ENCODE data around the gene COA8.
A peak's percentile ranks its signal among the peaks of the same experiment; 100 is the strongest.

Gene COA8

GRCh38 chr14:103623308-103623707, 60.5 kb downstream of the COA8 start:
- DNase-seq (ENCODE audit: low spot score): no peak

- no peak for DNase-seq (ENCODE audit: low spot score)
These were observed 61.2 kb downstream of the COA8 start for GRCh38 chr14:103623883-103624482.

DNA sequence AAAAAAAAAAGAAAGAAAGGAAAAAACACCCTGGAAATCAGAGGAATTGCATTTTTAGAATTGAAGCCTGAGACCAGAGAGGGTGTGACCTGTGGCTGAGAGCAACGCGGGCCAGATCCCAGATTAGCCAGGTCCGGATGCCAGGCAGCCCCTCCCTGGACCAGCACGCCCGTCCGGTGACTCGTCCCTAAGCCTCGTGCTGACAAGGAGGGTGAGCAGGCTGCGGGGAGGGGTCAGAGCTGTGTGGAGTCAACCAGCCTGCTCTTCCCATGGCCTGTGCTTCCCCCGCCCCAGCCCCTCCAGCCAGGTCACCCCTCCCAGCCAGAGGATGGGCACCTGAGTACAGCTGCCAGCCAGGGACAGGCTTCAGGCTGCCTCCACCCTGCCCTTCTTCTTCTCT, 62.1 kb downstream of the COA8 start:
- no peak for DNase-seq (ENCODE audit: low spot score)

- DNase-seq (ENCODE audit: low spot score): no peak
These were observed 62.8 kb downstream of the COA8 start for GRCh38 chr14:103625356-103626095.

- no peak for DNase-seq (ENCODE audit: low spot score)
These were observed 63.5 kb downstream of the COA8 start for GRCh38 chr14:103626146-103626850.

DNA sequence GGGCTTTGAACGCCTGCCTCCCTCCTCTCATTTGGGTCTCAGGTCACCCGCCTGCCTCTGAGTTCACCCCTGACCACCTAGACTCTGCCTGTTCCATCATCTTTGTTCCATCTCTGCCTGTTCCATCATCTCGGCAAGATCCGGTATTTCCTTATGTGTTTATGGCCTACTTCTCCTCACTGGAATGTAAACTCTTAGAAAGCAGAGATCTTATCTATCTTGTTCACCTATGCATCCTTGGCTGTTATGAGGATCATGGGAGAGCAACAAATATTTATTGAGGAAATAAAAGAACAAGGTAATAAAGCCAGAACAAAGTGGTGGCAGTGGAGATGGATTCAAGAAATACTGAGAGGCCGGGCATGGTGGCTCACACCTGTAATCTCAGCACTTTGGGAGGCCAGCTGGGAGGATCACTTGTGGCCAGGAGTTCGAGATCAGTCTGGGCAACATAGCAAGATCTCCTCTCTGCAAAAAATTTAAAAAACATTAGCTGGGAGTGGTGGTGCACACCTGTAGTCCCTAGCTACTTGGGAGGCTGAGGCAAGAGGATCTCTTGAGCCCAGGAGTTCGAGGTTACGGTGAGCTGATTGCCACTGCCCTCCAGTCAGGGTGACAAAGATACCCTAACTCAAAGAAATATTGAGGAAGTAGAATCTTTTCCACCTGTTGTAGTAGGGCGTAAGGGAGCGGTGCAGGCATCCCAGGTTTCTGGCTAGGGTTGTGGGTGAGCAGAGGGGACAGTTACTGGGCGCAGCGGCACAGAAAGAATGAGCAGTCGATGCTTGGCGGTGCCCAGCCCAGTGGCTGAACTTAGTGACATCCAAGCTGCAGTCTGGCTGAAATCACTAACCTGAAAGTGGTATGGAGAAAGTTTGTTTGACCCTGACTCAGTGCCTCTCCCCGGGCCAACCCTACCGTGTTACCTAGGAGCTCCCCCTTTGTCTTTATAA, 64.6 kb downstream of the COA8 start:
- no peak for DNase-seq (ENCODE audit: low spot score)

DNA sequence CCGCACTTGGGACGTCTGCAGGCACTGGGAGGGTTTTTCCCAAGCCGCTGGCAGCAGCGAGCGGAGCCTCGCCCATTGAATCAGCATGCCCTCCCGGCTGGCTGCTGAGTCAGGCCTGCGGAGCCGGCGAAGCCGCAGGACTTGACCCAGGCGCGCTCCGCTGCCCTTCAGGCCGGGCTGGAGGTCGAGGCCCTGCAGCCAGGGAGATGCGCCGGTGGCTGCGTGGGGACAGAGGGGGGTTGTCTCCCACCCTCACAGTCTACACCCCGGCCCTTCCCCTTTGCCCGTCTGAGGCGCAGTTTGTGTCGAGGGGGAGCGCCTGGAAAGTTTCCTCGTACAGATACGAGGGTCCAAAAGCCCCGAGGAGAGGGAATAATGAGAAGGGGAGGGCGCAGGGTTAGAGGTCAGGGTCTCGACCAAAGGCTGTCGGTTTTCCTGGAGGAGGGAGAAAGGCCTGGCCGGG, 65.5 kb downstream of the COA8 start:
- peak; percentile 79 for DNase-seq (ENCODE audit: low spot score)

- DNase-seq (ENCODE audit: low spot score): peak; percentile 91
These were observed 66.1 kb downstream of the COA8 start, which contains the start of gene KLC1 for GRCh38 chr14:103628684-103629502. KLC1 (plus strand) TSS chr14:103629211; CDS start chr14:103654565, 25,354 bp downstream.

DNA sequence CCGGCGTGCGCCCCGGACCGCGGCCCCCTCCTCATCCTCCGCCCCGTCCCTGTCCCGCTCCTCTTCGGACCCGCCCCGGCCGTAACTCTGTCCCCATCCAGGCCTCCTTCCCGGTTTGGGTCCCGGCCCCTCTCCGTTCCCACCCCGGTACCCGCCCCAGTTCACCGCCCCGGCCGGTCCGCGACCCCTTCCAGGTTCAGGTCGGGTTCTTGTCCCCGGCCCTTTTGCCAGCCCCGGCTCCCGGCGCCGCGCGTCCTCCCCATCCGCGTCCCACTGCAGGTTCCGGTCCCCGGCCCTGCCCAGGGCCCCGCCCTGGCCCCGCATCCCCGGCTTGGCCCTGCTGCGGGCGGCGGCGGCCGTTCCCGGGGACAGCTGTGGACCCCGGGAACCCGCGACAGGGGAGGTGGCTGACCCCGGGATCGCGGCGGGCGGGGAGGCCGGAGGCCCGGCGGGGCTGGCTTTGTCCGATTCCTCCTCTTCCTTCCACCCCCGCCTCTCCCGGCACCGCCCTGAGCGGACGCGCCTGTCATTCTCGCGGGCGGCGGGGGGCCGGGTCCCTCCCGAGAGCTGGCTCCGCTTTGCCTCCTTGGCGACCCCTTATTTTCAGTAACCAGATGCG, 66.9 kb downstream of the COA8 start:
- DNase-seq (ENCODE audit: low spot score): peak; percentile 82

DNA sequence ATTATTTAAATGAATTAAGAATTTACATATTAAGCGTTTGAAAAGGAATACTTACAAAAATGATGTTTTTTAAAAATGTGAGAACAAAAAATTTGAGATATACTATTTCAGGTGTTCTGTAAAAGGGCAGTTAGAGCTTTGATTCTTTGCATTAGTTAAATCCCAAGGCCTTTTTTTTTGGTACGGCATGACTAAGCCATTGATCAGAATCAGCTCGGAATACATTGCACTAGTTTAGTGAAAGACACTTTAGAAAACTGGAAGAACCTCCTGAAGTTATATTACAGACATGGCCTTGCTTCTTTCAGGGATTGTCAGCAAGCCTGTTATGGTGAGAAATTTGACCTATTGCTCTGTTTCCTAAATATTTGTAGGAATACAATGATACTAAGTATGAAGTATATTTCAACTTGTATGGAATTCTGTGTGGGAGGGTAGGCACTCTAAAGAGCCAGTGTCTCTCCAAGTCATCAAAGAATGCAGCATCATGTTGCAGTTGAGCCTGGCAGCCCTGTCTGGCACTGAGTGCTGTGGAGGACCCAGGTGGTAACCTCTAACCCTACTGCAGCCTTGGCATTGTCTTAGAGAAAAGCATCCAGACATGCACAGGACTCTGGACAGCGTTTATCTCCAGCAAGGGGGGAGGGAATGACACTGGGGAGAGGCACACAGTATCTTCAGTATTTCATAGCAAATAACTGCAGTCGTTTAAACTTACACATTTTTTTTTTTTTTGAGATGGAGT, 67.8 kb downstream of the COA8 start:
- DNase-seq (ENCODE audit: low spot score): no peak

DNA sequence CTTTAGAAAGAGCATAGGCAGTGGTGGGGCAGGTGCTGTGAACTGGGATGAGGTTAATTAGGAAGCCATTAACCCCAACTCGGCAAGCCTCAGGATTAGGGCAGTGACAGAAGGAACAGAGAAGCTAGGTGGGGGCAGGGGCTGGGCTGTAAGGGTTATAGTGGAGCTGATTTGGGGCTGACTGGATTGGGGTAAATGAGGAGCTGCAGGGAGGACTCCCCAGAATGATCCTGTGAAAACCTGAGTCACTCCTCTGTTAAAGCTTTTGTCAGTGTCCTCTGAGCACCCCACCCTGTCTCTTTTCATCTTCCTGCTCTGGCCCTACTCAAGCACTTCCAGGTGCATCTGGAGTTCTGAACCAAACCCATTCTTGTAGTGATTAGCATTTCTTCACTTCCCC, 70.6 kb downstream of the COA8 start:
- no peak for DNase-seq (ENCODE audit: low spot score)

DNA sequence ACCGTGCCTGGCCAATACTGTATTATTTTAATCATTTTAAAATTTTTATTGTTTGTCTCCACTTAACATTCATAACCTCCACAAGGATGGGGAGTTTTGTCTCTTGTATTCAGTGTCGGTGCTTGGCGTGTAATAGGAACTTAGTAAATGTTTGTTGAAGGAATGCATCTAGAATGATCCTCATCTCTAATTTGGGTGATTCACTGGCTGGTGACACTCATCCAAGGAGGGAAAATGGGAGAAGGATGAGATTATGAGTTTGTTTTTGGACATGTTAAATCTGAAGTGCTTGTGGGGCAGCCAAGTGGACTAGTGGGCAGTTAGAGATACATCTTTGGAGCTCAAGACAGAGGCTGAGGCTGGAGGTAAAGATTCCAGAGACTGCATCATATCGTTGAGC, 71.4 kb downstream of the COA8 start:
- DNase-seq (ENCODE audit: low spot score): no peak

DNA sequence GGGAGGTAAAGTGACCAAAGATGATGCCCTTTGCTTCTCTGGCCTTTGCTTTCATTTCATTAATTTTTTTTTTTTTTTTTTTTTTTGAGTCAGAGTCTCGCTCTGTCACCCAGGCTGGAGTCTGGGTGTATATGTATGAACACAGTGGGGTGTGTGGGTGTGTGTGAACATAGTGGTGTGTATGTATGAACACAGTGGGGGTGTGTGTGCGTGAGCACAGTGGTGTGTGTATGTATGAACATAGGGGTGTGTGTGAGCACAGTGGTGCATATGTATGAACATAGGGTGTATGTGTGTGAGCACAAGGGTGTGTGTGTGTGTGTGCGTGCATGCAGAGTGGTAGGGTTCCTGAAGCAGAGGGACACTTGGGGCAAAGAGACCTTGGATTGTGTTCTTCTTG, 75.8 kb downstream of the COA8 start:
- DNase-seq (ENCODE audit: low spot score): no peak
